Fibroblast of lung (primary cell): Measurements from ENCODE around the gene CDCA4. TPM values are rescaled to one million over a fixed set of nuclear protein-coding genes. Genes with fewer than 3 reads are reported as not detected.

Experiments used
- DNase-seq, 2 donors: peaks; one replicate each; pipeline versions ENCODE4 v3.0.0 to v3.0.0-alpha.2; 2010; ENCODE audit warnings: low read depth in 2 of 2
- H2AFZ ChIP-seq: 2 replicates; pipeline ENCODE4 v1.5.1; 2012; ENCODE audit warnings: low read length, control low read depth, inconsistent platforms
- H3K27ac ChIP-seq: 2 replicates; pipeline ENCODE4 v1.5.1; 2011; ENCODE audit warnings: low read length, control low read depth; ENCODE audit not compliant: insufficient read depth
- H3K27me3 ChIP-seq: 2 replicates; pipeline ENCODE4 v1.5.1; 2011; ENCODE audit warnings: mild to moderate bottlenecking, low read length; ENCODE audit not compliant: control insufficient read depth, insufficient read depth
- H3K36me3 ChIP-seq: 2 replicates; pipeline ENCODE4 v1.5.1; 2011; ENCODE audit warnings: low read length; ENCODE audit not compliant: control insufficient read depth, insufficient read depth
- H3K4me1 ChIP-seq: 2 replicates; pipeline ENCODE4 v1.5.1; 2011; ENCODE audit warnings: low read length; ENCODE audit not compliant: control insufficient read depth, insufficient read depth; ENCODE audit errors: extremely low read depth
- H3K4me2 ChIP-seq: 2 replicates; pipeline ENCODE4 v1.5.1; 2011; ENCODE audit warnings: low read length, control low read depth; ENCODE audit not compliant: insufficient read depth; ENCODE audit errors: extremely low read depth
- H3K4me3 ChIP-seq, 4 experiments: fragments of 200-600 bp in 1 of 4; sonication (generic) in 1 of 4; replicated peaks in 1 of 4; 2 replicates each; pipeline ENCODE4 v1.5.1; 2011 to 2016; ENCODE audit warnings: low read length in 4 of 4, low read depth in 3 of 4, mild to moderate bottlenecking in 3 of 4, control low read depth in 2 of 4, inconsistent platforms in 1 of 4, mixed read lengths in 1 of 4; ENCODE audit not compliant: insufficient read depth in 1 of 4; ENCODE audit errors: control extremely low read depth in 1 of 4
- H3K79me2 ChIP-seq: 2 replicates; pipeline ENCODE4 v1.5.1; 2012; ENCODE audit warnings: mild to moderate bottlenecking, low read length, inconsistent platforms; ENCODE audit not compliant: control insufficient read depth, insufficient read depth
- H3K9ac ChIP-seq: 2 replicates; pipeline ENCODE4 v1.5.1; 2011; ENCODE audit warnings: mild to moderate bottlenecking, low read length, control low read depth; ENCODE audit not compliant: insufficient read depth
- H3K9me3 ChIP-seq: 2 replicates; pipeline ENCODE4 v1.5.1; 2012; ENCODE audit warnings: low read depth, low read length; ENCODE audit not compliant: control insufficient read depth, insufficient read depth
- H4K20me1 ChIP-seq: 2 replicates; pipeline ENCODE4 v1.5.1; 2011; ENCODE audit warnings: low read length; ENCODE audit not compliant: control insufficient read depth, insufficient read depth; ENCODE audit errors: extremely low read depth
- EZH2 ChIP-seq: IDR thresholded peaks from 2 replicates; pipeline ENCODE4 v1.5.1; 2012; ENCODE audit warnings: low read length, control low read depth, mild to moderate bottlenecking; ENCODE audit errors: missing control alignments
- polyA plus RNA-seq, 2 donors: library from polyadenylated mRNA; depleted of rRNA in 1 of 2; stranded (reverse) in 1 of 2; unstranded in 1 of 2; fragments of >200 nt; gene quantifications; 2 replicates each; pipeline ENCODE4 v1.2.1, GENCODE V29; 2011 to 2012; ENCODE audit warnings: missing spikeins in 1 of 2
- total RNA-seq: library from RNA; depleted of rRNA; stranded (reverse); fragments of >200 nt; gene quantifications from 2 replicates; pipeline ENCODE4 v1.2.1, GENCODE V29; 2014
- TF ChIP-seq, protein P1 (sequence below), 2 donors: IDR thresholded peaks in 1 of 2; conservative IDR thresholded peaks in 1 of 2; 1 replicate in 1 of 2; 2 replicates in 1 of 2; pipeline ENCODE4 v1.5.1; 2011 to 2012; ENCODE audit warnings: low read length in 2 of 2, control low read depth in 1 of 2, inconsistent platforms in 1 of 2, low read depth in 1 of 2, mild to moderate bottlenecking in 1 of 2

CDCA4 gene
- total and polyA plus RNA-seq, 2 donors (not counting 1 experiment from before 2014, with no cell fraction given) = 7.9 to 8.0 TPM

DNA sequence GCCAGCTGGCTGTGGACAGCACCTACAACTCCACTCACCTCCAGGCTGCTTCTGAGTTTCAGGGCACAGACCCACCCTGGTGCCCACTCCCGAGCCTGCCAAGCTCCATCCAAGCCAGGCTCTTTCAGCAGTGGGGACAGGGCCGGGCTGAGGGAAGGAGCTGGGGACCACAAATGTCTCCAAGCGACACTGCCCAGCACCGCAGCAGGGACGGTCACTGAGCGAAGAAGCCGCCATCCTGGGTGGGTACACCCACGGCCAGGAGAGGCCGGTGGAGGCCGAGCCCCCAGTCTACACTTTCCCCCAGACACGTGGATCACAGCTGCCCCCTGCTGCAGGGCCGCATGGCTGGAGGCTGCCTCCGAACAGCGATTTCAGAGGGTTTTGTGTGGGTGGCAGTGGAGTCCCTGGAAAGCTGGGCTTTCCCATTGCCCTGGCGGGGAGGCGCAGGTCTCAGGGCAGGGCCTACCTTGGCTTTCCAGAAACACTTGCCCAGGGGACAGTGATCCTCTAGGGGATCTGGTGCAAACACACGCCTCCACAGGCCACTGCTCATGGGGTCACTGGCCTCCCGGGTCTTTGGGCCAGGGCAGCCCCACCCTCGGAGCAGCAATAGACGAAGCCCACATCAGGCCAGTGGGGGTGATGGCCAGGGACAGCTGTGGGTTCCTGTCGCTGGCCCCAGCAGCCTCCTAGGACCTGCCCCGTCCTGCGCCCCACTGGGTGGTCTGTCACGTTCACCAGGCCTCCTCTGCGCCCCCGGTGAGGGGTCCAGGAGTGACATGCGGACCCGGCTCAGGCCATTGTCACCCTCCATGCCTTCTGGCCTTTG is 45.6 kb upstream of the CDCA4 start:
- H2AFZ ChIP-seq = no peak overlapping the region
- H3K27me3 ChIP-seq = peaks cover 5% of the 10 kb centered on the region
- no peak for DNase-seq

GRCh38 chr14:105065280-105066228 is 44.7 kb upstream of the CDCA4 start, which contains the start of gene GPR132:
TSS of gene GPR132 (minus strand) at chr14:105065430. CDS start at chr14:105055420, 10,010 bp downstream.
- no peaks in the 10 kb centered on the region for H3K36me3 ChIP-seq
- H3K27ac ChIP-seq = no peak within 1 kb of the TSS
- no peaks in the 10 kb centered on the region for H3K79me2 ChIP-seq
- no peaks in the 10 kb centered on the region for H4K20me1 ChIP-seq
- H3K27me3 ChIP-seq = peaks cover 5% of the 10 kb centered on the region
- TF ChIP-seq, protein P1, sequence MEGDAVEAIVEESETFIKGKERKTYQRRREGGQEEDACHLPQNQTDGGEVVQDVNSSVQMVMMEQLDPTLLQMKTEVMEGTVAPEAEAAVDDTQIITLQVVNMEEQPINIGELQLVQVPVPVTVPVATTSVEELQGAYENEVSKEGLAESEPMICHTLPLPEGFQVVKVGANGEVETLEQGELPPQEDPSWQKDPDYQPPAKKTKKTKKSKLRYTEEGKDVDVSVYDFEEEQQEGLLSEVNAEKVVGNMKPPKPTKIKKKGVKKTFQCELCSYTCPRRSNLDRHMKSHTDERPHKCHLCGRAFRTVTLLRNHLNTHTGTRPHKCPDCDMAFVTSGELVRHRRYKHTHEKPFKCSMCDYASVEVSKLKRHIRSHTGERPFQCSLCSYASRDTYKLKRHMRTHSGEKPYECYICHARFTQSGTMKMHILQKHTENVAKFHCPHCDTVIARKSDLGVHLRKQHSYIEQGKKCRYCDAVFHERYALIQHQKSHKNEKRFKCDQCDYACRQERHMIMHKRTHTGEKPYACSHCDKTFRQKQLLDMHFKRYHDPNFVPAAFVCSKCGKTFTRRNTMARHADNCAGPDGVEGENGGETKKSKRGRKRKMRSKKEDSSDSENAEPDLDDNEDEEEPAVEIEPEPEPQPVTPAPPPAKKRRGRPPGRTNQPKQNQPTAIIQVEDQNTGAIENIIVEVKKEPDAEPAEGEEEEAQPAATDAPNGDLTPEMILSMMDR (conservative IDR thresholded peaks at IDR 0.05 in 1 of 2, IDR thresholded peaks at IDR 0.05 in 1 of 2; ENCODE audit: low read depth in 1 of 2, low read length in 2 of 2) = no peak
- no peak for TF ChIP-seq EZH2
- no peak within 1 kb of the TSS for H2AFZ ChIP-seq
- H3K4me2 ChIP-seq = no peak within 1 kb of the TSS
- peaks cover 6% of the 10 kb centered on the region for H3K4me1 ChIP-seq
- no peak within 1 kb of the TSS for H3K4me3 ChIP-seq
- H3K9me3 ChIP-seq = no peaks in the 10 kb centered on the region
- DNase-seq = peak in 1 of 2 donors; percentile 54
- H3K9ac ChIP-seq = no peak within 1 kb of the TSS

More for the DNA sequence above, 45.6 kb upstream of the CDCA4 start:
- Histone ChIP-seq H3K4me3 (no peak overlapping the region), H3K9ac (no peak overlapping the region), H3K9me3 (no peaks in the 10 kb centered on the region), H3K4me2 (no peak overlapping the region), H3K27ac (no peak overlapping the region), H3K4me1 (peaks cover 6% of the 10 kb centered on the region), H4K20me1 (no peaks in the 10 kb centered on the region), H3K79me2 (no peaks in the 10 kb centered on the region), H3K36me3 (no peaks in the 10 kb centered on the region)
- no peak for TF ChIP-seq EZH2
- TF ChIP-seq, protein P1 (conservative IDR thresholded peaks at IDR 0.05 in 1 of 2, IDR thresholded peaks at IDR 0.05 in 1 of 2; ENCODE audit: low read depth in 1 of 2, low read length in 2 of 2) = no peak

DNA sequence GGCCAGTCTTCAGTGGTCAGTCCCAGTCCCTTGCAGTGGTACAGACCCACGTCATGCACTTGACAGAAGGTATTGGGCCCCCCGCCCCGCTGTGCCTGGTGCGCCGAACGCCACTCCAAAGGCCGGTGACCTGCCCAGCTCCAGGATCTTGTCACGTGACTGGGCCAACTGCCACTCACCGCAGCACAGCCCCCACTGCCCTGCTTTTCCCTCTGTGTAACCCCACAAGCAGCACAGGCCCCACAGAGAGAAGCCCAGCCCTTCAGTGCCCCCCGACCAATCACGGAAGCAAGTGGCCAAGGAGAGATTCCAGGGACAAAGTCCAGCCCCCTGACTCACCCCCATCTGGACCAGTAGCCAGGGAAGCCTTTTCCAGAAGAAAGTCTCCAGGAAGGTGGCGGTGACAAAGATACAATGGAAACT is 43.8 kb upstream of the CDCA4 start:
- DNase-seq = peak in 1 of 2 donors; percentile 75
- Histone ChIP-seq H3K4me3 (no peak overlapping the region), H4K20me1 (no peaks in the 10 kb centered on the region), H3K4me2 (no peak overlapping the region), H3K27ac (no peak overlapping the region), H3K9ac (no peak overlapping the region), H3K9me3 (no peaks in the 10 kb centered on the region), H3K4me1 (peaks cover 2% of the 10 kb centered on the region), H3K79me2 (no peaks in the 10 kb centered on the region), H3K36me3 (no peaks in the 10 kb centered on the region), H2AFZ (no peak overlapping the region), H3K27me3 (peaks cover 5% of the 10 kb centered on the region)
- TF ChIP-seq, protein P1 (conservative IDR thresholded peaks at IDR 0.05 in 1 of 2, IDR thresholded peaks at IDR 0.05 in 1 of 2; ENCODE audit: low read depth in 1 of 2, low read length in 2 of 2) = no peak
- no peak for TF ChIP-seq EZH2
